Muscle of arm (tissue), 12 donors: ENCODE results near the gene NFATC2. TPM values are rescaled to one million over a fixed set of nuclear protein-coding genes. Genes with fewer than 3 reads are reported as not detected.

ENCODE experiments used
- DNase-seq: peaks from one replicate; pipeline ENCODE4 v3.0.0-alpha.2; 2013
- polyA plus RNA-seq, 12 donors: library from polyadenylated mRNA; unstranded; fragments of 120-200 nt; gene quantifications; one replicate each; pipeline ENCODE4 v1.2.1, GENCODE V29; 2013; ENCODE audit not compliant: insufficient read length in 12 of 12

The NFATC2 gene
- polyA plus RNA-seq, 12 donors: 4.4 to 12.9 (median 5.9) TPM; not detected in 1

DNA sequence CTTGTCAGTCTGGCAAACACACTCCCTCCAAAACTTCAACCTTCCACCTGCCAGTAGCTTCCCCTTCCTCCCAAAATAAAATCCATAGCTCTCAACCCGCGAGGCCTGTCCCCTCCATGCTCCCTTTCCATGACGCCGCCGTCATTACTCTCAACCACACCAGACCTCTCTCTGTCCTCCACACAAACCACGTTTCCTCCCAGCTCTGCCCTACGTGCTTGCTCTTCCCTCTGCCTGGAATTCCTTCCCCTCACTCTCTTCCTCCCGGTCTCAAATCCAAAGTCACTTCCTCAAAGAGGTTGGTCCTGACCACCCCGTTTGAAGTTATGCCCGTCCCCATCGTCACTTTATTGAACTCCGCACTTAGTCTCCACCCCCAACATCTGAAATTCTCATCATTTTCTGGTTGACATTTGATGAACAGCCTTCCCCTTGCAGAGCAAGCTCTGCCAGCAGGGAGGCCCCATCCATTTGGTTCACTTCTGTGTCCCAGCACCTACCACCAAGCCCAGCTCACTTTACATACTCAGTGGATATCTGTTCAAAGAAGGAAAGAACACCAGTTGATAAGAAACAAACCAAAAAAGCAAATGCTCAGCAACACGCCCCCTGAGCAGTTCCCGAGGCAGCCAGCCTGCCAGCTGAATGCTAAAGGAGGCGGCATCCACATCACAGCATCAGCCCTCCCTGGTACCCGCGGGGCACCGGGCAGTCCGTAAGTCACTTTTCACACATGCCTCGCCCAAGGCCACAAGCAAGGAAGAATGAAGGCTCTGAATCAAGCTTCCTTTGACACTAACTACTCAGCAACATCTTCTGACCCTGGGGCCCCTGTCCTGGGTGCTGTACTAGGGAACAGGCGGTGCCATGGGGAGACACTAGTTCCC lies 125.0 kb downstream of the NFATC2 start:
- DNase-seq: no peak

DNA sequence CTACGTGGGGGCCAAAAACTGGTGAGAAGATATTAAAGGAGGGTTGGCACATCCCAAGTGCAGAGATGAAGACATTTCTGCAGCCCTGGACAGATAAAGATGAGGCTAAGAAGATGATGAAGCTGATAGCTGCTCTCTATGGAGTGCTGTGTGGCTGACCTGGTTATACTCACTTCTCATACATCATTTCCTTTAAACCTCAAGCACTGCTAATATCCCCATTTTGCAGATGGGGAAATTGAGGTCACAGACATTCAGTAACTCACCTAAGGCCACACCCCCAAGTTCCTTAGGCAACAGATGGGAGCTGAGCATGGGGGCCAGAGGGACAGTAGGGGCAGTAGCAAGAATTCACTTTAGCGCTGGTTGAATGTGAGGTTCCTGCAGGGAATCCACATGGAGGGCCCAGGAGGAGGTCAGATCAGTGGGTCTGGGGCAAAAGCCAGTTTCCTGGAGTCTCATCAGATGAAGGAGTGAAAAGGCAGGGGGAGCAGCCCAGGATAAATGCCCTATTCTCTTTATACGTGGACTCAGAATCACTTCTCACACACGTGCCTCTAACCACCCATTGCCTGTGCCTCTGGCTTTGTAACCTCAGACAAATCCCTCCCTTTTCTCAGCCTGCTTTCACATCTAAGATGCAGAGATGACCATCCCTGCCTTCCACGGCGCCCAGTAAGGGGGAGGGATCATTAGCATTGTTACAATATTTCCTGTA lies 125.8 kb downstream of the NFATC2 start:
- no peak for DNase-seq

DNA sequence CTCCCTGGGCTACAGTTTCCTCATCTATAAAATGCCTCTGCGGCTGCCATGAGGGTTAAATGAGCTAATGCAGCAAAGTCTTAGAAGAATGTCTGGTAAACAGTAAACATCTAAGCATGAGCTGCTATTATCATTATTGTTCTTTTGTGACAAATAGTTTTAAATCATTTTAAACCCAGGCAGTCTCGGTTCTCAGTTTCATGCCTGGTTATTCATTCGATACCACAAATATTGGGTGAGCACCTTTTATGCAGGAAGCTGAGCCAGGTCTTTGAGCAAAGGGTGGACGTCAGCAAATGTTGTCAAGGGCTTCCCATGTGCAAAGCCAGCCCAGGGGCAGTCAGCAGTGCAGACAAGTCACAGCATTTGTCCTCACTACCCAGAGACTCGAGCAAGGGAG lies 128.7 kb downstream of the NFATC2 start:
- DNase-seq: no peak

DNA sequence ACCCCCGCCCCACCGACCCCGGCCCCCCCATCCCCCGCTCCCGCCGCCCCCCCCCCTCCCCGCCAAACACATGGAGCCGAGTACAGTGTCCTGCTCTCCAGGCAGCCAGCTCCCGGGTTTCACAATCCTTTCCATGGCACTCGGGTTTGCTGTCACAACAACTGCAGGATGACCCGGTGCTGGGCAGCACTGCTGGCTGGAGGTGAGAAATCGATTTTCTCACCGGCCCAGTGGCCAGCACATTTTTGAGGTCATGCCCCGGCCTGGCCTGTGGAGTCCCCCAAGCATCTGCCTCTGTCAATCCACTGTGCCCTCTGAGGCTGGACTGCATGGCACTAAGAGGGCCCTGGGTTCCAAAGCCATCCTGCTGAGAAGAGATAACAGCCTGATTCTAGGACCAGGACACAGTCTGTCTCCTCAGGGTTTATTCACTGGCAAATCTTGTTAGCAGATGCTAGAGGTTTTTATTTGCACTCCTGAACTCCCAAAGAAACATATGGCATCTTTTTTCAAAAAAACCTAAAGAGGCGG lies 129.5 kb downstream of the NFATC2 start:
- DNase-seq: no peak

DNA sequence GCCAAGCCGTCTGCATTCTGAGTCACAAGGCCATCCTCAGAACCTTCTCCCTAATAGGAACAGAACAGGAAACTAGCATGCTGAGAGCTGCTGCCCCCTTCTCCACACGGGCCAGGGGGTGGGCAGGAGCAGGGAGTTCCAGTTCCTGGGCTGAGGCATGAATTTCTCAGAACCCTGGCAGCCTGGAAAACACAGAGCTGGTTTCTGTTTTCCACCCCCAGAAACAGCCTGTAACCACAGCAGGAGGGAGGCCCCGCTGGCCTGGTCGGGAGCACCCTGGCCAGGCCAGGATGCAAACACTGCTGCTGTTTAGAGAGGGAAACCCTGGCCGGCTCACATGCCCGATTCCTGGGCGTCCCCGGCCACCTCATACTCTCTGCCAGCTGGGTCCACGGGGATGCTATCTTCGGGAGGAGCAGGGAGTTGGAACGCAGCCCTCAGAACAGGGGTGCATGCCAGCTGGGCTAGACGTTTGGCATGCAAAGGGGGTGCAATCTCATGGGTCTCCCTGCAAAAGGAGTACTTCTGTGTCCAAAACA lies 130.1 kb downstream of the NFATC2 start:
- peak; percentile 51 for DNase-seq

DNA sequence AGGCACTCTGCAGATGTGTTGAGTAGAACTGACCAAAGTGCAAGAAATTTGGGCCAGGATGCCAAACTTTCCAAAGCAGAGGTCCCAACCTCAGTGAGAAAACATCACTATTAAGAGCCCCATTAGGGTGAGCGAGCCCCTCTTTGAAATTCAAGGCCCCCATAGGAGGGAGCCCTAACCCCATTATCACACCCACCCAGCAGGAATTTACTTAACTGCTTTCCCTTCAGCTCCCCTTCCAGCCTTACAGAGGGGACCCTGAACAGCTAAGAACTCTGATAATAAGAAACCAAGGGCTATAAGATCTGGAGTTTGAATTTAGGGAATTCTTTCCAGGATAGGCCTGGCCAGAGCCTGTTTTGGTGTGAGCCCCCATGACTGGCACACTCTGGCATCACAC lies 130.6 kb downstream of the NFATC2 start:
- no peak for DNase-seq

DNA sequence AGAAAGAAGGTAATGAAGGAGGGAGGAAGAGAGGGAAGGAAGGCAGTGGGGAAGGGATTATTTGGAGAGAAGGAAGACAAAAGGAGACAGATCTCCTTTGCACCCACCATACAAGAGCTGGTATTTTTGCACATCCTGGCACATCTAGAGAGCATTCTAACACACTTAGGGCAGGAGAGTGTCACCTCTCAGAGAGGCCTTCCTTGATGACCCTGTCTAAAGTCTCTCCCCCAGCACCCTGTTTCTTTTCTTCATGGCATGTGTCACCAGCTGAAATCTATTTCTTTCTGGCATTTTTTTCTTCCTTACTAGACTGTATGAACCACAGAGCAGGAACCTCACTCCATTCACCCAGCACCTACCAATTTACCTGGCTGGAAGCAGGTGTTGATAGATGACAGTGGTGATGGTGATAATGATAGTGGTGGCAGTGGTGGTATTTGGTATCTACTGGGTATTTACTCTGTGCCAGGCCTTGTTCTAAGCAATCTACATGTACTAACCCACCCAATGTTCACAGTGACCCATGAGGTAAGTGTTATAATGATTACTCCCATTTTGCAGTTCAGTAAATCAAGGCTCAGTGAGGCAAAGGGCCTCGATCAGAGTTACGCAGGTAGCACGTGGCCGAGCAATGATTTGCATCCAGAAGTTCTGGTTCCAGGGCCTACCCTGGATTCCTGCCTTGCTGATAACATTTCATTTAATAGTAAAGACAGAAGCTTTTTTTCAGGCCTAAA lies 131.8 kb downstream of the NFATC2 start:
- DNase-seq: no peak

DNA sequence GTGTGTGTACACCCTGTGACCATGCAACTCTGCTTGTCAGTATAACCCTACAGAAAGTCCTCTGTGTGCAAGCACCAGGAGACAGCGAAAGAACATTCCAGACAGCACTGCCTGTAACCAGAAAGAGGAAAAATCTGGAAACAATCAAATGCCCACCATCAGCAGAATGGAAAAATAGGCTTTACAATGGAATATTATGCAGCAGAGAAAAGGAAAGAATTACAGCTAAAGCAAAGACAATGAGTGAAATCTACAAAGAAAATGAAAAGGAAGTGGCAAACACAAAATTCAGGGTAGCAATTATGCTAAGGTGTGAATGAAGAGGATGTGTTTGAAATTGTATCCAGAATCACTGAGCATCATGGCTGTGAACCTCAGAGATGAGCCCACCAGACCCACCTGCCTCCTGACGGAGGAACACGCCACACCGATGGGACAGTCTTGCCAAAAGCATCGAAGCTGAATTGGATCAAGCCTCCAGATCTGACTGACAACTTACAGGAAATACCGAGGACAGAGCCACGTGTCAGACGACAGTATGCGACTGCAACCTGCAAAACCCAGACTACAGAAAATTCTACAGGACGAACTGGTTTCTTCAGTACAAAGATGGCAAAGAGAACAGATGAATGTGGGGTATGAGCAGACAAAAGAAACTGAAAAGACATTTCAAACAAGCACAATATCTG lies 133.2 kb downstream of the NFATC2 start:
- DNase-seq: no peak

DNA sequence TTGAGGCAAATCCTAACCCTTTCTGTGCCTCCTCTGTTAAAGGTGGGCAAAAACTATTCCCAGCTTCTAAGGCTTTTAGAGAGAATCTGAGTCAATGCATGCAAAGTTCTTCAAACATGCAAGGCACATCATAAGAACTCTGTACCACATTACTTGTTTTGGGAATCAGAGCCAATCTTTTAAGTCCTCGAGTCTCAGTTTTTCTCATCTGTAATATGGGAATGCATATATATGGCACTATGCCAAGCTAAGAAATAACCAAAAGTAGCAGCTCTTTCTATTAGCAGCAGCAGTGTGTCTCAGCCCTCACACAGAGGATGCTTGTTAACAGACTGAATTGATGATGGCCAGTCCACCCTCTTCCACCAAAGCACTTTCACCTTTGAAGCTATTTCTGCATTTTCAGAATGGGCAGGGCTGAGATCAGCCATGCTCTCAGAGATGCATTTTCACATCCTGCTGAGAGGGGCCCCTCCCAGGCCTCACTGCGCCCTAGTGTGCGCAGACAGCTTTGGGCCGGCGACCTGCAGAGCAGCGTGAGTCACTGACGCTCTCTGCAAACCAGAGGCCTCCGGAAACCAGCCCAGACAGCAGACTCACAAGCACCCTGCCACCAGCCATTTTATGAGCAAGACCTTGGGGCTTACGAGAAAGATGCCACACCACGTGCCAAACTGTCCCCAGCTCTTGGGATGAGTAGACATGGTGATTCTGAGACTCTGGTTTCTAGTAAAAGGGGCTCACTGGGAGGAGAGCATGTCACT lies 138.0 kb downstream of the NFATC2 start:
- DNase-seq: no peak

DNA sequence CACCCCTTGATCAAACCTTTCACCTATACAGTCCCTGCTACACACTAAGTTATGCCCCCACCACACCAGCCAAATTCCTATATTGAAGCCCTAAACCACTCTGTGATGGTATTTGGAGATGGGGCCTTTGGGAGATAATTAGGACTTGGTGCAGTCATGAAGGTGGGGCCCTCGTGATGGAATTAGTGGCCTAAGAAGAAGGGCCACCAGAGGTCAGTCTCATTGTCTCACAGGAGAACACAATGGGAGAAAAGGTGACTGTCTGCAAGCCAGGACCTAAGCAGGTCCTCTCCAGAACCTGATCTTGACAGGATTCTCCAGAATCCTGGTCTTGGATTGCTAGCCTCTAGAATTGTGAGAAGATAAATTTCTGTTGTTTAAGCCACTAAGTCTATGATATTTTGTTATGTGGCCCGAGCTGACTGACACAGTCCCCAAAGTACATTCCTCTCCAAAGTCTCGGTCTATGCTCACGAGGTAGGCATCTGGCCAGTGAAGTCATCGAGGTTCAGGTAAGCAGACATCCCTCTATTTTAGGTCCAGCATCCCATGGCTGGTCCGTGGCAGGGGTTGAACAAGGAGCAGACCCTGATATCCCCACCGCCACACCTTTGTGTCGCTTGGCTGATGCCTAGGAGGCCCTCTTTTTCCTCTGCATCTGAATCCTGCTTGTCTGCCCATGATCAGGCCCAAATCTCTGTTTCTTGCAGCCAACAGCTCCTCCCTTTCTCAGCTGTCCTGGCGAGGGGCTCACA lies 138.9 kb downstream of the NFATC2 start:
- no peak for DNase-seq

DNA sequence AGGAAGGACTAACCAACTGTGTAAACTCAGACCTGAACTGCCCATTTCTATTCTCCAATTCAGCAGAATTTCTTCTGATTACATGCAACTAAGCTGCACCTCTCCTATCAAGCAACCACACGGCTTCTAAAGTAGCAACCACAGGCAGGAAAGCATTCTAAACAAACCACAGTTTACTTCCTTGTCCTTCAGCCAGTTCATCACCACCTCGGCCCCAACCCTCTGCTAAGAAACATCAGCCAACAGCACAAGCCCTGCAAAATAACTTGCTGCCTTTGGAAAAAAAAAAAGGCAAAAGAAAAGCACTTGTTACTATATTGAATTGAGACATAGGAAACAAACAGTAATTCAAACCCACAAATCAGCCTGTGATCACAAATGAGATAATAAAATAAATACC lies 140.3 kb downstream of the NFATC2 start:
- DNase-seq: no peak

DNA sequence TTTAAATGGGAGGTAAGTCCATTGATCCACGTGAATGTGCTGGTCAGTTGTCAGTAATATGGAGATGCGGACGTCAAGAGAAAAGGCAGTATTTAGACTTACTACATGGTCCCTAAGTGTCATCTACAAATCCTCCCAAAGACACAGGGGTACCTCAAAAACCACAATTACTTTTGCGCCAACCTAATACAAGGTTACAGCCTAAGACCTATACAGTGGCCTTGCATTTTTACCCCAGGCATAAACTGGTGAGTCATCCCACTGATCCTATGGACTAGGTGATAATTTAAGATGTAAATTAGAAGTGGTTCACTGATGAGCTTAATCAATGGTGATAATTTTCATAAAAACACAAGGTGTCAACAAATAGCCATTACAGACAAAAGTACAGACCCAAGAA lies 141.0 kb downstream of the NFATC2 start:
- DNase-seq: no peak

DNA sequence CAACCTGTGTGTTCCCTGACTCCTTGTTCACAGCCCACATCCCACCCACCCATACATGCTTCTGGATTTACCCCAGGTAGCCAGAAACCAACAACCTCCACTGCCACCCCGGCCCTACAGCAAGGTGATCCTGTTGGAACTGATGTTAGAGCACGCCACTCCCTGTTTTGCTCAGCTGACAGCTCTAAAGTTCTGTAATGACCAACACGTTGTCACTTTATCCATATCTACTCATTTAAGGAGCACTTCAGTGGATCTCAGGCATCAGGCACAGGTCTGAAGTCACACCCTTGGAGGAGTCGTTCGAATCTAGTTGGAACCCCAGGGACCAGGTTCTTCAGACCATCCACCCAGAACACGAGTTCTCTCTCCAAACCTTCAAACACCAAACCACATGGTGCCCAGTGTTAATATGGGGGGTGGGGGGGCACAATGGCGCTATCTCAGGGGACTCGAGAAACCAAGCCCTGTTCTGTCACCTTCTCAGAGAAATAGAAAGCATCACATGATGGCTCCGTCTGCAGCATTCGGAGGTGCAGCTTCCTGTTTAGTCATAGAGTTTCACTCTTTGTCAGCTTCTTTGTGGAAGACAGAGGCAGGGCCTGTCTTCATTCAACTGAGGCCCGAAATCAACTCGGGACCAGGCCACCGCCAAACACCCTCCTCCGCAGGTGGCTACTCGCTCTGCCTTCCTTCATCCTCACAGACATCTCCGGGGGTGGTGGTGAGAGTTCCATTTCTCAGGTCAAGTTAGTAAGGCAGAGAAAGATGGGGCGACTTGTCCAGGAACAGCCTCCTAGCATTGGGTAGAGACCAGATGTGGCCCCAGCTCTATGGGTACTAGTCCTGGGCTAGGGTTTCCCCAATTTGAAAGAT lies 142.2 kb downstream of the NFATC2 start:
- DNase-seq: no peak

DNA sequence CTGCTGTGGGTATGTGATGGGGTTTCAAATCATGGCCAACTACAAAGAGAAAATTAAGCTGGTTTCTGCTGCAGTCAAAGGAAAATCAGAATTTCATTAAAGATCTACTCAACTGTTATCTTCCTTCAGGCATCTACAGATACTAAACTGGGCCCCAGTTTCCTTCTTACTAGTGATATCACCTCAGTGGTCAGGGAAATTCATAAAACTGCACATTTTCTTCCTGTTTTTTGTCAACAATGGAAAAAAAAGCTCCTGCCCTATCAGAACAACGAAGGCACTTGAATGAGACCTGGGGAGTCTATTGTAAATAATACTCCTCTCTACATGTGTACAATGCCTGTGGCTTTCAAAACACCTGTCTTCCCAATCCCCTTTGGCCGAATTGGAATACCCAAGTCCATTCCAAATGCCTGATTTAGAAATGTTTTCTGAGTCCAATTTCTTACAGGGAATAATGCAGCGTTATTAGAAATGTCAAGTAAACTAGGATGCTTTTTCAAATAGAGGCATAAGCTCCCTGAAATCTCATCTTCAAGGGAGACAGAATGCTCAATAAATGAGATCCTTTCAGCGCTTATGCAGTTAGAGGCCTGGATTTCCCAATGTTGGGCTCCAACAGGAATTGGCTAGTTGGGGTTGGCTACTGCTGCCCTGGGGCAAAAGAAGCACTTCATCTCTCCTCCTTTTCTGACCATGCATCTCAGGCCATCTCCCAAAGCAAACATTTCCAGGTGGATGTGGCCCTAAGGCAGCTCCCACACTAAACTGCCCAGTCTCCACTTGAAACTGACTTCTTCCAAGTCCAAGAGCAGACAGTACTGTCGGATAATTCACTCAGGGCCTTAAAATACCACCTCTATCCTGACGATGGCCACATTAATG lies 143.3 kb downstream of the NFATC2 start:
- DNase-seq: no peak

DNA sequence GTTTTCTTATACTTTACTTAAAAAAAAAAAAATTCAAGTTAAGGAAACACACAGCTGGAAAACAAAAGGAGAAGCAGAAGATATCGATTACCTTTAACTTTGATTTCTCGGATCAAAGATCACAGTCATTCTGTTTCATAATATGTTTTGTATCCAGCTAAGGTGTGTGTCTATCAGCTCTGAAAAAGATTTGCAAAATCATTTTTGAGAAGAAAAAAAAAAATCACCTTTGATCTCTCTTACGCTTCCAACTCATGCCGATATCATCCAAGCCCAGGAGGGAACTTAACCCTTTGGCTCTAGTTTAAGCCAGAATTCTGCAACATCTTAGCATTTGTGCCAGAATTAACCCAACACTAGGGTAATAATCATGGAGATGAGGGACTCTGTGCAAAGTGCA lies 144.0 kb downstream of the NFATC2 start:
- DNase-seq: no peak

DNA sequence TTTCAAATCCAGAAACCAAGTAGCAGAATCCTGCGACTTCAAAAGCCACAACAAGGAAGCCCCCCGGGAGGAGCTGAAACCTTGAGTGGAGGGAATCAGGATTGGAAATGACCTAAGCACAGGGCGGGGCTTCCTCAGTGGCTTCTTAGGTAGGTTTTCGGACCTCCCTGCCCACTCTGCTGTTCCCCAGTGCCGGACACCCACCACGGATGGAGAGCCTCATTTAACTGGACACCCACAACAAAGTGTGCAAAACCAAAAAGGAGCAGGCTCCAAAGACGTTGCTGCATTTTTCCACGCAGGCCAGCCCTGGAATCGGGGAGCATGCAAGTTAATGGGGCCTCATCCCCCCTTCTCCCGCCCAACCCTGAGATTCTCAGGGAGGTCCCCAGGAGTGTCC lies 144.4 kb downstream of the NFATC2 start:
- no peak for DNase-seq

DNA sequence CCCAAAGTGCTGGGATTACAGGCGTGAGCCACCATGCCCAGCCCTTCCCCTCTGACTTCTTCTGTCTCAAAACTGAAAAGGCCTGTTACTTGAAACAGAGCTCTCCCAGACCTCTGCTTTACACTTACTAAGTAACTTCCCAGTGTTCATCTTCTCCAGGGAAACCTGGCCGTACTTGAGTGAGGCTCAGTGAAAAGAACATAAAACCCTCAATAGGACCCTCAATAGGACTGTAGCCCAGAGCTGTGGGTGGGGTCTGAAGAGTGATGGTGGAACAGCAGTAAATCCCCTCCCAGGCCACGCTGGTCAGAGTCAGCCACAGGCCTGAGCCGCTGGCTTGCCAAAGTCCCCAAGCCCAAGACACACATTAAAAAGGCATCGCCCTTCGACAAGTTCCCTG lies 145.4 kb downstream of the NFATC2 start:
- DNase-seq: no peak
